GM12873 (cell line): ENCODE measurements around the gene OGFR.

Experiments
- TF ChIP-seq, protein P1 (sequence below): IDR thresholded peaks from 2 replicates; pipeline ENCODE4 v1.5.1; 2012; ENCODE audit warnings: low read depth, mild to moderate bottlenecking, moderate library complexity, low read length, control low read depth; ENCODE audit not compliant: insufficient read depth; ENCODE audit errors: missing control alignments

The OGFR gene

DNA sequence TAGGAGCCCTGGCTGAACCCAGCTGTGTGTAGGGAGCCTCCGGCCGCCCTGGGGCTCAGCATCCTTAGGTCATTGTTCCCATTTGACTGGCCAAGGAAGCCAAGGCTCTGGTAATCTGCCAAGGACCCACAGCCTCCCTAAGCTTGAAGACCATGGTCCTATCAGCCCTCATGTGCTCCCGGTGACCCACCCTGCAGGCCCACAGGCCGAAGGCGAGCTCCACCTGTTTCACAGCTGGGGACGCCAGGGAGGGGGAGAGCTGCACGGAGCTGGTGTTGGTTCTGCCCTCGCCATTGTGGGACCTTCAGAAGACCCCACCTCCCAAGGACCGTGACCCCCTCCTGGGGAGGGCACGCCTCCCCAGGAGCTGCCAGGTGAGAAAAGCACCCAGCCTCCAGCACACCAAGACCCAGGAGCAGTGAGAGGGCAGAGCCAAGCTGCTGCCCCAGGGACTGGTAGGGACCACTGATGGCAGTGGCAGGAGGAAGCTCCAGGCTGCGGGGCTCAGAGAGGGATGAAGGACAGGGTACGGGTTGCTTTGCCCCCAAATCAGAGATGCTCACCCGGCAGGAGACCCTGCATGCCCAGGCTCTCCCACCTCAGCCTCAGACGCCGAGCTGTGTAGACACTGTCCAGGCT lies 39.1 kb upstream of the OGFR start:
- TF ChIP-seq, protein P1, sequence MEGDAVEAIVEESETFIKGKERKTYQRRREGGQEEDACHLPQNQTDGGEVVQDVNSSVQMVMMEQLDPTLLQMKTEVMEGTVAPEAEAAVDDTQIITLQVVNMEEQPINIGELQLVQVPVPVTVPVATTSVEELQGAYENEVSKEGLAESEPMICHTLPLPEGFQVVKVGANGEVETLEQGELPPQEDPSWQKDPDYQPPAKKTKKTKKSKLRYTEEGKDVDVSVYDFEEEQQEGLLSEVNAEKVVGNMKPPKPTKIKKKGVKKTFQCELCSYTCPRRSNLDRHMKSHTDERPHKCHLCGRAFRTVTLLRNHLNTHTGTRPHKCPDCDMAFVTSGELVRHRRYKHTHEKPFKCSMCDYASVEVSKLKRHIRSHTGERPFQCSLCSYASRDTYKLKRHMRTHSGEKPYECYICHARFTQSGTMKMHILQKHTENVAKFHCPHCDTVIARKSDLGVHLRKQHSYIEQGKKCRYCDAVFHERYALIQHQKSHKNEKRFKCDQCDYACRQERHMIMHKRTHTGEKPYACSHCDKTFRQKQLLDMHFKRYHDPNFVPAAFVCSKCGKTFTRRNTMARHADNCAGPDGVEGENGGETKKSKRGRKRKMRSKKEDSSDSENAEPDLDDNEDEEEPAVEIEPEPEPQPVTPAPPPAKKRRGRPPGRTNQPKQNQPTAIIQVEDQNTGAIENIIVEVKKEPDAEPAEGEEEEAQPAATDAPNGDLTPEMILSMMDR = no peak

DNA sequence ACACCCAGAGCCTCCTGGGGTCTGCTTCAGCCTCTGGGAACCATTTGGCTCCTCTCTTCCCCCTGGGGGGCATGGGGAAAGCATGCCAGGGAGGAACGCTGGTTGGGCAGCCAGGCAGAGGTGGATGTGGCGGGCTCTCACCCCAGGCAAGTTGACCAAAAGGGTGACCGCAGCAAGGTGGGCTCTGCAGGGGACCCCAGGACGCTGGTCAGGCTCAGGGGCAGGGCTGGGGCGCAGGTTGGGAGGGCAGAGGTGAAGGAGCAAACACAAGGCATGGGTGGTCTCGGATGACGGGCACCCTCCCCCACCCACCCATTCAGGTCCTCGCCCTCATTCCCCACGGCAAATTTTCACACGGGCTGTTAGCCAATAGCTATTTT lies 38.6 kb upstream of the OGFR start:
- TF ChIP-seq, protein P1 = no peak

DNA sequence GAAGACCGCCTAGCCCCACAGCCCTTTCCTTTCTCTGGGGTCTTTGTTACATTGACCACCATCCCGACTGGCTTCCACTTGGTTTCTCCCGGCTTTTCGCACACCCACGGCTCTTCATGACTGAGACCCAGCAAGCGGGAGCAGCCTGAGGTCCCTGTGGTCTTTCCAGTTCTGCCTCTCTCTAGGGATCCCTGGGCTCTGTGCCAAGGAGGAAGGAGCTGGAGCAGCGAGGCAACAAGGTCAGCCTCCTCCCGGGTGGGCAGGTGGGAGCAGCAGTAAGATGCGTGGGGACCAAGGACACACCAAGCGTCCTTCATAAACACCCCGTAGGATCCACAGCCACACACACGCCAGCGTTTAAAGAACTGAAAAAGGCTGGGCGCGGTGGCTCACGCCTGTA lies 37.9 kb upstream of the OGFR start:
- TF ChIP-seq, protein P1 = no peak

DNA sequence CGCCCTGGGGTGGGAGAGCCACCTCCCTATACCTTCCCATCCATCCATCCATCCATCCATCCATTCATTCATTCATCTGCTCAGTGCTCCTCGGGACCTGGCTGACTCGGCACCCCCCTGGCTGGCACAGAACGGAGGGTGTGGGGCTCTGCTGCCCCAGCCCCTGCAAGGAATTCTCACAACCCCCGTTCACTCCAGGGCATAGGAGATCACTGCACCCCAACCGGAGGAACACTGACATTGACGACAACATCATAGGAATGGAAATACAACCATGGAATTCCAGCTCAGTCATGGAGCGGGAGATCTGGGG lies 36.4 kb upstream of the OGFR start:
- TF ChIP-seq, protein P1 = no peak

DNA sequence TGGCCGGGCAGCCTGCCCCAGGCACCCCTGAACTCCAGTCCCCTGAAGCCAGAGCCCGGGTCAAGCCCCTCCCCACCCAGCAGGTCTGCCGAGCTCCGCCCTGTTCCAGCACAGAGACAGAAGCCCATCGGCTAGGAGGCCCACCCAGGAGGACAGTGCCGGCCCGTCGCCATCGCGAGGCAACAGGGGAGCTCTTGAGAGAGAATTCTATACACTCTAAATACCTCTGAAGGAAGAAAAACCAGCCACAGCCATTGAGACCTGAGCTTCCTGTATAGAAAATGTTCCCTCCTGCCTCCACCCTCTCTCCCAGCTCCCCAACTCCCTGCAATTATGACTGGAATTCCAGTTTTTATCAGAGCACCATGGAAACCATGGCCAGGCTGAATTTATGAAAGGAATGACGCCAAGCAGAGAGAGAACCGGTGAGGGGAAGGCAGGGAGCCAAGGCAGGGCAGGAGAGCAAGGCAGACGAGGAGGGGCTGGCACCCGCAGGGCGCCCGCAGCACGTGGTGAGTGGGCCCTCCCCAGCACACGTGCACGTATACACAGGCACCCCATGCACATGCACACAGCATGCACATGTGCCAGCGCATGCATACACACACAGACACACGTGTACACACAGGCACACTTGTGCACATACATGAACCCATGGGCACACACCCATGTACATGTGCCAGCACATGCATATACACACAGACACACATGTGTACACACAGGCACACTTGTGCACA lies 35.9 kb upstream of the OGFR start:
- TF ChIP-seq, protein P1 = no peak

DNA sequence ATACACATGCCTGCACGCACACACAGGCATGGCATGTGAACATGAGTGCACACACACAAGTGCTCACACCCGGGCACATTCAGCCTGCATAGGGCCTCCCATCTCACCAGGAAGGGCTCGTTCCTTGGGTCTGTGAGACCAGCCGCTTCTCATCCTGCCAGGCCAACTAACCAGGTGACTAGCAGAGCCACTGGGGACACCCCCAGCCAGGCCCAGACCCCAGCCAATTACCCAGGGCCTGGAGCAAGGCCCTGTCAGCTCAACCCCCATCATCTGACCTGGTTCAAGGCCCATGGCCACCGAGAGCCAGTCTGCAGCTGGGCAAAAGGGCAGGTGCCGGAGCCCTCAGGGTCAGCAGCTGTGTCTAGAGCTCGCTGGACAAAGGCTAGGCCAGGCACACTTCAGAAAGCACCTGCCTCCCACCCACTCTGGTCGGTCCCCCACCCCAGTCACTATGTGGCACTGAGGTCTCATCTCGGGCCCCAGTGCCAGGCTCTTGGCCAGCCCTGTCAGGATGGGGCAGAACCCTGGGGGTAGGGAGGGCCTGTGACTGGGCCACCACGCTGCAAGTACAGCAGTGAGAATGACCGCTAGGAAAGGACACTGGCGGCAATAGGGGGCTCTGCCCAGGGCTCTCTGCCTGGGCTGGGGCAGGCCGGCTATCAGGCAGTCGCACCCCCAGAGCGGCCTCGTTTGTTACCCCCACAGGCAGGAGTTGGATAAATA lies 35.1 kb upstream of the OGFR start:
- TF ChIP-seq, protein P1 = no peak

DNA sequence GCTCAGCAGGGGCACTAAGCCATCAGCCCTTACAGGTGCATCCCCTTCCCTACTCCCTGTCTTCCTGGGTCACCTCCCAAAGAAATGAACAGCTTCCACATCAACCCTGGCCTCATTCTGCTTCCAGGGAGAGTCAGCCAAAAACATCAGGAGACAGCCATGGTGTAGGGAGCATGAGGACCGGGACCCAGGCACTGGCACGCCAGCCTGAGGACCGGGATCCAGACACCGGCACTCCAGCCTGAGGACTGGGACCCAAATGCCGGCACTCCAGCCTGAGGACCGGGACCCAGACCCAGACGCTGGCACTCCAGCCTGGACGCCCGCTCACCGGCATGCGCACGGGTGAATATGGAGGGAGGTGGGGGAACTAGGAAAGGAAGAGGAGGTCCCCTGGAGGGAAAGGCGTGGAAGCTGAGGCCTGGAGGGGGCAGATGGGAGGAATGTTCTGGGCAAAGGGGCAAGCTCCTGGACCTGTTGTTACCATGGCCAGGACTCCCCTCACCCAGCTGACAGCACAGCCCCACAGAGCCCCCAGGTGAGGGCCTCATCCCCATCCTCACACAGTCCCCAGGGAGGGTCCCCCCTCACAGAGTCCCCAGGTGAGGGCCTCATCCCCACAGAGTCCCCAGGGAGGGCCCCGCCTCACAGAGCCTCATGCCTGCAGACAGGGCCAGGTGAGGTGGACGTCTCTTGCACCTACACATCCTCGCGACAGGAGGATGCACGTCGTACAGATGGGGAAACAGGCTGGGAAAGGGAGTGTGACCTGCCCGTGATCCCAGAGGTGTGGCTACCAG lies 34.3 kb upstream of the OGFR start:
- TF ChIP-seq, protein P1 = no peak
